HG03159 (cell line): Measurements from ENCODE around the gene TUBB1.
A peak's percentile ranks its signal among the peaks of the same experiment; 100 is the strongest.
"Not testable (repeated sequence)": the region's sequence is repeated elsewhere in the genome, so short reads cannot be mapped to it uniquely, and the experiment has no call there.

Source experiments
- ATAC-seq: cut with Tn5 transposase; IDR thresholded peaks from one replicate; pipeline ENCODE4 v1.9.1; 2021; ENCODE audit warnings: mild to moderate bottlenecking, moderate library complexity; ENCODE audit not compliant: unreplicated experiment

Gene TUBB1

GRCh38 chr20:59040667-59041066 is 21.4 kb downstream of the TUBB1 start:
- ATAC-seq, result no peak

DNA sequence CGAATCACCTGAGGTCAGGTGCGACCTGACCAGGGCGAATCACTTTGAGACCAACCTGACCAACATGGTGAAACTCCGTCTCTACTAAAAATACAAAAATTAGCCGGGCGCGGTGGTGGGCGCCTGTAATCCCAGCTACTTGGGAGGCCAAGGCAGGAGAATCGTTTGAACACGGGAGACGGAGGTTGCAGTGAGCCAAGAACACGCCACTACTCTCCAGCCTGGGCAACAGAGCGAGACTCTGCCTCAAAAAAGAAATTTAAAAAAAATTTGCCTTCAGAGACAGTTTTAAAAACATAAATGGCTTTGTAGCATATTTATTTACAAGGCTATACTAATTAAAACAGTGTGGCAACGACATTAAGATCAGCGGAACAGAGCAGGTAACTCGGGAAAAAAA is 22.3 kb downstream of the TUBB1 start:
- not testable (repeated sequence) for ATAC-seq

- peak; percentile 34 for ATAC-seq
Observed at GRCh38 chr20:59042151-59042795, 23.0 kb downstream of the TUBB1 start, which contains the start of gene PRELID3B. Gene PRELID3B (minus strand): TSS chr20:59042786. CDS start chr20:59042730, 56 bp downstream.

- ATAC-seq, result peak; percentile 92
Observed at GRCh38 chr20:59042796-59043631, 23.8 kb downstream of the TUBB1 start.

DNA sequence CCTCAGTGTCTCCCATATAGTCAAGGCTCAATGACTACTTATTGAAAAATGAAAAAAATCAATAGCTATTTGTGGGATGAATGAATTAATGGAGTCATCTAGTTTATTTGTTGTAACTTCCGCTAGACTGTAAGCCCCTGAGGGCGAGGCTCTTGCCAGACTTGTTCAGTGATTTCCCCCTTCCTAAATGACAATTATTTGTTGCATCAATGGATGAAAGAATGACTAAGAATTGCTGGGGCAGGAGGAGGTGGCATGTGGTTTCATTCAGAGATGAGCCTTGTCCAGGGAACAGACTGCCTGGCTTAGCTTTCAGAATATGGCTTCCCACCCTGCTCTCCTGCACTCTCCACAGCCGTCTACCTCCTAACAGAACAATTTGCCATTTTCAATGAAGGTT is 24.5 kb downstream of the TUBB1 start:
- ATAC-seq, result no peak

DNA sequence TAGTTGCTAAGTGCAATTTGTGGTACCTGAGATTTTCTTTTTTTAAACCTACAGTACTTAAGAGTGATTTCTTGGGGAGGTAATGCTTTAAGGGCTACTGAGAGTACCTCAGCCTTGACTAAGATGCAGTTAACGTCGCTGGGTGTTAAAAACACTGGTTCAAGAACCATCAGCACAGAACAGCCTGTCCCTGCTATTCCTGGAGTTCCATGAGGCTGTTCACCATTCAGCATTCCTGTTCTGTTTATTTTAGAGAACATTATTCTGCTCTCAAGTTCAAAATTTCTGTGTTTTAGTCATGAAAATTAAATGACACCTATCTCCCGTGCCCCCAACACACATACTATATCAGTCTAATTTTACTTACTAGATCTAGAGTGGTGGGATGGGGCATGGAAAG is 25.1 kb downstream of the TUBB1 start:
- ATAC-seq, result no peak

DNA sequence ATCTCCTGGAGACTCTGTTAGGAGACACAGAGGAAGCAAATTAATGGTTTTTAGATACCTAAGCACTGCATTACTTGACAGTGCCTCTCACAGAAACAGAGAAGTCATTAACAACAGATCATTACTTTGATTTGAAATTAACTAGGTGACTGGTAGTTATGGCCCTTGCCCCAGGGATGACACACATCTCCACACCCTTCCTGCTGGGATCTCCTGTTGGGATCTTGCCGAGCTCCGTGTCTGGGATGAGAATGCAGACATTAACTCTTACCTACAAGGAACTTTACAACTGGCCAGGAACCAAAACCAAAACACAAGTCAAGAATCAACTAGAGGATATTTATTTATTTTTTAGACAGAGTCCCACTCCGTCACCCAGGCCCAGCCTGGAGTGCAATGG is 25.6 kb downstream of the TUBB1 start:
- no peak for ATAC-seq

DNA sequence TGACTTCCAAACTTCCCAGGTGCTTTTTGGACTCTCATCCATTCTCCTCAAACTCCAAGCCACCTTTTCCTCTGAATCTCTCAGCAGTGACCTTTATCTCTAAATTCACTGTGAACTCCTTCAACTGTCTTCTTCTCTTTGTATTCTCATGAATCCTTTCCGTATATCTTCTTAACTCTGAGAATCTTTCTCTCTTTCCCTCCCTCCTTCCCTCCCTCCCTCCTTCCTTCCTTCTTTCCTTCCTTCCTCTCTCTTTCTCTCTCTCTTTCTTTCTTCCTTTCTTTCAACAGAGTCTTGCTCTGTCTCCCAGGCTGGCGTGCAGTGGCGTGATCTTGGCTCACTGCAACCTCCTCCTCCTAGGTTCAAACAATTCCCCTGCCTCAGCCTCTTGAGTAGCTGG is 27.6 kb downstream of the TUBB1 start:
- ATAC-seq, result no peak

DNA sequence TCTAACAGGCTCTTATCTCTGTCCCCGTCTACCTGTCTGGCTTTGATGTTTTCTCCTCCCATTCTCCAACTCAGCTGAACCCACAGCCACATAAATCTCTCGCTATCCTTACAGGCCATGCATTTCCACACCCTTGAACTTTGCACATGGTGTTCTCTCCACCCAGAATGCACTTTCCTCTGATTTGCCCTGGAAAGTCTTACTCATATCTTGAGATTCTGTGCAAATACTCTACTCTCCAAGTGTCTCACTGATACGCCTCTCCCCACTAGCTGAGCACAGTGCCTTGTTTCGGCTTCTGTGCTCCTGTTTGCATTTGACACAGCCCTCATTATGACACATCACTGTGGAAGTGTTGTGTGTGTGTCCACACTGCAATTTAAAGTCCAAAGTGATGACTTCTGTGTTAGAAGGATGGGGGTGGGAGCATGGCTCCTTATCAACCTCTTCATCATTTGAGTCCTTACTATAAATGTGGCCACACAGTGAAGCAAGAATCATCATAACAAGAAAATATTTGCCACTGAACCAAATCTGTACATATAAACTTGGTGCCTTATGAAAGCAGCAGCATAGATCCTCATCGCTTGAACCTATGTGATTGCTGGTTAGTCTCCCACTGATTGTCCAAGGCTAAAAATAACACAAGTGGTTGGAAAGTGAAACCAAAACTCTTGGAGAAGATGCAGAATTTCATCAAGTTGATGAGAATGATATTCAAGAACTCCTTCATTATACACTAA is 28.9 kb downstream of the TUBB1 start:
- ATAC-seq, result no peak

GRCh38 chr20:59048681-59049030 is 29.4 kb downstream of the TUBB1 start:
- ATAC-seq, result no peak

- no peak for ATAC-seq
Observed at GRCh38 chr20:59050437-59050836, 31.2 kb downstream of the TUBB1 start.

DNA sequence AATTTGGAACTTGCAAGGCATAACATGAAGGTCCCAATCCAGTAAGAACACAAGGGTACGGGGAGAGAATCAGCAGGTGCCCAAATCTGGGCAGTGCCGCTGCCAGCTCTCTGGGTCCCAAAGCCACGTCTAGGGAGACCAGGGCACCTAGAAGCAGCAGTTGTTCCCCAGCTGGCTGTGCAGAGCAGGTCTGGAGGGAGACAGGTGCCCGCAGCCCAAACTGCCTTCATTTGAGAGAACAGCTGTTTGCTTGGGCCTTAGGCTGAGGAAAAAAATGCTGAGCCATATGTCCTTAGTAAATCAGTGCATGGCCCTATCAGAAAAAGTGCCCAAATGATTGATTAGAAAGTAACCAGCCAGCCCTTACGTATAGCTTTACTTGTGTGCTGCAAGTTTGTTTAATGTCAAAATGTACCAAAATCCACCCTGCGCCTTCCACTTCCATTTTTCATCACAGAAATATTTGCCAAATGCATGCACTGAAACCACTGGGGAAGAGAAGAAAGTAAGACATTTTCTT is 32.5 kb downstream of the TUBB1 start:
- ATAC-seq, result no peak

- ATAC-seq, result no peak
Observed at GRCh38 chr20:59055302-59055701, 36.1 kb downstream of the TUBB1 start.

GRCh38 chr20:59062081-59062480 is 42.9 kb downstream of the TUBB1 start:
- no peak for ATAC-seq

DNA sequence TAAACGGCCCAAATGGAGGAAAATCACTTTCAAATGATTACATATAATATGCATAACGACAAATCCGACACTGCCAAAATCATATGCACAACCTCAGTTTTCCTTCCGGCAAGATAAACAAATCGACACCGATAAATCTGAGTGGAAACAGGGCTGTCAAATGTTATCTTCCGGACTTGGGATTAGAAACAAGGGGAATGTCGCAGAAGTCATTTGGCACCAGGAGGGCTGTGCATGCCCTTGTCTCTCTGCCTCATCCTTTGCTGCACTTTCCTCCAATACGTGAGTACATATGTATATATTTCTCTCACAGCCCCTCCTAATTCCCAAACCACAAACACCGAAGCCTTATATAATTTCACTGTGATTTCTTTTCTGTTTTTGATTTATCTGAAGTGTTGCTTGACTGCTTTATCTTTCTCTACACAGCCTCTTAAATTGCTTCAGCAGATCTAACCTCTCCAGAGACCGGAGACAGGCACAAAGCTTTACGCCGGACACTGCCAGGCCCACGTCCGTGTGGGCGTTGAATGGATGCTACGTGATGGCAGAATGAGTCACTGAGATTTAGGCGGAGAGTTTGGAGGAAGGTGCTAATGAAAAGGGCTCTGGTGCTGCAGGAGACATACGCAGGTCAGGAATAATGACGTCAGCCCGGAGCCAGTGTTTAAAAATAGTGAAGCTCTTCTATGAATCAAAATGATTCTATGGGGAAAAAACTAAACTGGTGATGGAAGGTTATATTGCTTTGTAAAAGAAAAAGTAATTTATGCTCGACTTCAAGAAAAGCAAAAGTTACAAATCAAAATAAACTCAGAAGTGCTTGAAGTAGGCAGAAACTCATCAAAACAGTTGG is 44.4 kb downstream of the TUBB1 start:
- ATAC-seq, result no peak

DNA sequence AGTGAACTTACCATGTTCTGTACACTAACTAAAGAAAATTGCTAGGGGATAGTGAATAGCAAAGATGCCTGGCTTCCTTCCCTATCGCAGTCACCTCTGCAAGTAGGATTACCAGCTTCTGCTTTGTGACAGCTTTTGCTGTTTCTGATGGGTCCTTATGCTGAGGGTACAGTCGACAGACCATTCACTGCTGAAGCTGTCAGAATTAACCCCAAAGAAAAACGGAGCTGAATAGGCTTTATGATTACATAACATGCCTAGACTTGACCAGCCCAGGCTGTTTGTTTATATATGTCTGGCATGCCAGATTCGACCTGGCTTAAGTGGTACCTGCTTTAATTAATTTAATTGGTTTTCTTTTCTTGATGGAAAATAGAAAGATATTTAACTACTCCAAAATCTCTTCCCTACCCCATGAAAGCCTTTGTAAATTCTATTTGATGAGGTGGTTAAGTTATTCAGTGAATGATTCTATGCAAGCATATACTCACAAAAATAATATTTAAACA is 45.0 kb downstream of the TUBB1 start:
- ATAC-seq, result no peak

DNA sequence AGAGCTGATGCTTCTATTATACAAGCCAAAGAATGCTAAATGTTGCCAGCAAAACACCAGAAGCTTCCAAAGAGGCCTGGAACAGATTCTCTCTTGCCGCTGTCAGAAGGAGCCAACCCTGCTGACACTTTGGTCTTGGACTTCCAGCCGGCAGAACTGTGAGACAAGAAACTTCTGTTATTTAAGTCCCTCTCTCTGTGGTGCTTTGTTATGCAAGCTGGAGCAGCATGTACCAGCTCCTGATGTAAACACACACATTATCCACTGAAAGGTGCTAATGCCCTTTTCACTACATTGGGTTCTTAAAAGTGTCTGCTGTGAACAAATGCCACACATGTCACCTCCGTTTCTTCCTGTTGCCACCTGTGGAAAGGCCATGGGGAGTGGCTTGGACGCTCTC is 49.3 kb downstream of the TUBB1 start:
- ATAC-seq, result no peak

DNA sequence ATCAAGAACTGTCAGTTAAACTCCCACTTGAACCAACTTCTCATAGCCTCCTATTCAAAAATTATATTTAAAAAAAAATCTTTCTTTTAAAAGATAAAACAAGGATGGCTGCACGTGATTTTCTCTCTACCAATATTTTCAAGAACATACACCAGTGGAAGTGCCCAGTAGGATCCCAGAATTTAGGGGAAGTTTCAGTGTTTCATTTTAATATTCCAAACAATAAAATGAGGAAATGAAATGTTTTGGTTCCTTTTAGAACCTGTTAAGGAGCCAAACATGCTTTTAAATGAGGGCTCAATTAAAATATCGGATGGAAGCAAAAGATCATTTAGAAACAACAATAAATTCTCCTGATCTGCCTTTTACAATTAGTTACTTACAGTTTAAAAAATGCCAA is 49.8 kb downstream of the TUBB1 start:
- no peak for ATAC-seq

GRCh38 chr20:59071216-59071615 is 52.0 kb downstream of the TUBB1 start:
- ATAC-seq, result peak; percentile 54

DNA sequence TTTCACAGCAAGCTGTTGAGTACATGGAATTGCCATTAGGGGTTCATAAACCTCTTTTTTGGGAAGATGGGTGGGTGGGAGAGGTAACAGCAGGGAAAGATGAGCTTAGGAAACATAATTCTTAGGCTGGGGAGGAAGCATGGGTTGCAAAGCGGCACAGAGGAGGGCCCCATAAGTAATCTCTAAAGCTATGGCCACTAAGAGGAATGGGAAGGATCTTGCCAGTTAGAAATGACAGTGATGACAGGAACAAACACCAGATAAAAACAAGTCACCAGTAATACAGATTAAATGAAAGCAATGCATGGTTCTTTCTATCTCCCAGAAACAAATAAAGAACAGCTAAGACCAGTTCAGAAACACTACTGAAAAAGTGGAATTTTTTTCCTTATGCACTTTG is 54.4 kb downstream of the TUBB1 start:
- ATAC-seq, result no peak
